HG03575 (cell line): Measurements from ENCODE around the gene LHX6.

ENCODE experiments used
- ATAC-seq: cut with Tn5 transposase; IDR thresholded peaks from one replicate; pipeline ENCODE4 v1.9.1; 2021; ENCODE audit not compliant: unreplicated experiment, insufficient number of reproducible peaks, low FRiP score; ENCODE audit errors: extremely low read depth

LHX6 gene

GRCh38 chr9:122218071-122218934 is 10.5 kb downstream of the LHX6 start:
- ATAC-seq = no peak

GRCh38 chr9:122217640-122218039 is 11.1 kb downstream of the LHX6 start:
- ATAC-seq = no peak

DNA sequence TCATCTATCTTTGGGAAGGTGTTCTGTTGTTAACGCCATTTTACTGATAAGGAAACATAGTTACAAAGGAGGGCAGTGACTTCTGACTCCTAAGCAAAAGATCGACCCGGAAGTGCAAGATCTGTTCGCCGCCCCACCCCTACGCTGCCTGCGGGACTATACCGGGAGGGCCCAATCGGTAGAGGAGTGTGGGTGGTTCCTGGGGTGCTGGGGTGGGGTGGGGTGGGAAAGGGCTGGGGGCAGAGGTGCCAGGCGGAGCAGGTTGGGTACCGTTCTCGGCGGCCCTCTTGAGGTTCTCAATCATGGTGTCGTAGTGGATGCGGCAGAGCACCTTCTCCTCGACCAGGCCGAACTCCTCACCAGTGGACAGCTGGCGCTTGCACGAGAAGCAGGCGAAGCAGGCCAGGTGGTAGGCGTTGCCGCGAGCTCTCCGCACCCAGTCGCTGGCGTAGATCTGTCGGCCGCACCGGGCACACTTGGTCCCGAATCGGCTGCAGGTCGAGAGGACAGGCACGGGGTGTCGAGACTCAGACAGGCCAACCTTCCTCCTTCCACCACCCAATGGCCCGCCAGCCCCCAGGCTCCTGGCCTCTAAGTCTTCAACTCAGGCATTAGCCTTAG is 11.8 kb downstream of the LHX6 start:
- ATAC-seq = no peak

GRCh38 chr9:122216138-122216797 is 12.5 kb downstream of the LHX6 start:
- no peak for ATAC-seq

GRCh38 chr9:122215663-122216062 is 13.1 kb downstream of the LHX6 start:
- no peak for ATAC-seq

DNA sequence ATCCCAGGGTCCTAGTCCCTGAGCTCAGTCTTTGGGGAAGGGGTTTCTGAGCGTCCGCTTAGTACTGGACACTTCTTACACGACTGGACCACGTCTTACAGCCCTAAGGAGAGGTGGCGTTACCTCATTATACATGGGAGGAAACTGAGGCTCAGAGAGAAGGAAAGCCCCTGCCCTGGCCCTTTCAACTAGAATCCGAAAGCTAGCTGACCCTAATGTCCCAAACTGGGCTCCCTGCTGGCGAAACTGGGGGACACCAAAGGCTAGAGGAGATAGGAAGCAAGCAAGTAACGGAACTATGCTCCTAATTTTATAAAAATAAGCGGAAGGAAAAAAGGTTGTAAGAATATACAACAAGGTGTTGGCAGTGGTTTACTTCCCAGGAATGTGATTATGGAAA is 14.2 kb downstream of the LHX6 start:
- ATAC-seq = no peak

GRCh38 chr9:122213589-122214413 is 15.0 kb downstream of the LHX6 start:
- ATAC-seq = no peak

GRCh38 chr9:122213102-122213588 is 15.6 kb downstream of the LHX6 start:
- ATAC-seq = no peak

GRCh38 chr9:122212473-122213004 is 16.2 kb downstream of the LHX6 start:
- ATAC-seq = no peak

DNA sequence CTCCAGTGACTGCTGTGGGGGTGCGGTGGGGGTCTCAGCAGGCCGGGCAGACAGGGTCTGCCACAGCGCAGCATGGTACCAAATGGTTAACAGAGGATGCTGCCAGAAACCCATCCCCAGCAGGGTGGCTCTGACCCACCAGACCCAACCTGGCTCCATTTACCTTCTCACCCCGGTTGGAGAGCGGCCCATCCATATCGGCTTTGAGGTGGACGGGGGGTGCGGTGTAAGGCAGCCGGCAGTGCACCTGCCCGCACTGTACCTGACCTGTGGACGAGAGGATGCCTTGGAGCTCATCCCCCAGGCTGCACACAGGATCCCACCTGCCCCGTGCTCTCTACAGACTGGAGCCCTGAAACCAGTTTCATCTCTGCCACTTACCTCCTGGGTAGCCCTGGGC is 19.3 kb downstream of the LHX6 start:
- ATAC-seq = no peak

DNA sequence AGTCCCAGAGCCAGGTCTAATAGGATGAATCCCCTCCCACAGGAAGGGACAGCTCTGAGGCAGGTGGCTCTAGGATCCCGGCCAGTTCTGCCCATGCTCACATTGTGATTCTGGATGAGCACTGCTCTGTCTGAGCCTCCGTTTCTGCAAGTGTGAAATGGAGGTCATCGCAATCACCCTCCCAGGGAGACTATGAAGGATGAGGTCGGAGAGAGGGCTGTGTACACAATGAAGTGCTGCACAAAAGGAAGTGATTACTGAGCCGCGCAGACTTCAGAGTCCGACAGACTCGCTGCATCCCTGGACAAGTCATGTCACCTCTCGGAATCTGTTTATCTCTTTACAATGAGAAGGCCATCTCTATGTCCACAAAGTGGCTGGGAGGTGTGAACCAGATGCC is 21.7 kb downstream of the LHX6 start:
- no peak for ATAC-seq

- no peak for ATAC-seq
These were observed 22.4 kb downstream of the LHX6 start for GRCh38 chr9:122206118-122207046.

DNA sequence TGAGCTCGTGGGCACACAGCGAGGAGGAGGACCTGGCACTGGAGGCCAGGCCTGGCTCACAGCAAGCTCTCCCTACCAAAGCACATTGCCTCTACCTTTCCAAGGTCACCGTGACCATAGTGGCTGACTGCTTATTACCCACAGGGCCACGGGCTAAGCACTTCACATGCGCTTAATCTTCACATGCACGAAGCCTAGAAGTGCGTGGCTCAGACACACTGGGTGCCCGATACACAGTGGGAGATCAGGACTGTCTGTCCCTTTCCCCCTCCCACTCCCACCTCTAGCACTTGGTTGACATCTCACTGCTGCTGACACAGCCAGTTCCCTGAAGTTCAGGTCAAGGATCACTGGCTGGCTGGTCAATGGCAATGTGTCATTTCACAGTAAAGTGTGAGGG is 23.6 kb downstream of the LHX6 start:
- ATAC-seq = no peak

- ATAC-seq = no peak
These were observed 24.3 kb downstream of the LHX6 start for GRCh38 chr9:122204491-122204890.

DNA sequence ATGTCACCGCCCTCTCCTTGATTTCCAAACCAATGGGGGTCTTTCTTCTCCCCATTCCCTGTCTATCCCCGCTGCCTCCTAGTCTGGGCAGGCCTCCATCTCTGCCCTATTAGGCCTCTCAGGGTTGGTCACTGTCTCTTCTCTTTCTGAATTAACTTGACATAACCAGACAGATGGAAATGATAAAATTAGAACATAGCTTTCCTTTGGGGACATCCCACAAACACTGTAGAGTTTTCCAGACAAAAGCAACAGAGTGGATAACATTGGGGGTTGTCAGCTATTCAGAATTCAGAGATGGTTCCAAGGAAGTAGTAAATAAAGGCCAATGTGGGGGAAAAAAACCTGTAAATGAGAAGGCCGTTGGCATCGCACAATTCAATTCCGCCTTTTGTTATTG is 24.7 kb downstream of the LHX6 start:
- ATAC-seq = no peak

GRCh38 chr9:122202111-122202510 is 26.6 kb downstream of the LHX6 start:
- no peak for ATAC-seq

GRCh38 chr9:122201641-122202040 is 27.1 kb downstream of the LHX6 start:
- ATAC-seq = no peak
